ENCODE data around the gene SLC12A4.

SLC12A4 gene

GRCh38 chr16:67914758-67915495 is 53.5 kb downstream of the SLC12A4 start:
- DNase-seq (ENCODE audit: low read depth in 1 of 2, low spot score in 1 of 2), result no peak
- TF ChIP-seq SPI1 (IDR thresholded peaks at IDR 0.05; ENCODE audit: borderline replicate concordance, low read depth) (no peak), GABPA (IDR thresholded peaks at IDR 0.05; ENCODE audit: low read depth) (no peak), POLR2AphosphoS5 (IDR thresholded peaks at IDR 0.05; ENCODE audit: low read depth) (no peak), REST (IDR thresholded peaks at IDR 0.05; ENCODE audit: insufficient replicate concordance, low read depth) (no peak), CTCF (IDR thresholded peaks at IDR 0.05; ENCODE audit: insufficient read depth, low read length) (no peak)
- Histone ChIP-seq H3K4me3 (replicated peaks; ENCODE audit: insufficient read depth, low read length) (no peak overlapping the region), H3K27ac (replicated peaks) (no peak overlapping the region), H3K27me3 (ENCODE audit: insufficient read depth, poor library complexity, severe bottlenecking) (no peaks in the 10 kb centered on the region)

- no peaks in the 10 kb centered on the region for H3K27me3 ChIP-seq (ENCODE audit: insufficient read depth, poor library complexity, severe bottlenecking)
- DNase-seq (ENCODE audit: low read depth in 1 of 2, low spot score in 1 of 2), result no peak
- H3K4me3 ChIP-seq (replicated peaks; ENCODE audit: insufficient read depth, low read length), result no peak overlapping the region
- H3K27ac ChIP-seq (replicated peaks), result no peak overlapping the region
- TF ChIP-seq SPI1 (IDR thresholded peaks at IDR 0.05; ENCODE audit: borderline replicate concordance, low read depth) (no peak), REST (IDR thresholded peaks at IDR 0.05; ENCODE audit: insufficient replicate concordance, low read depth) (no peak), GABPA (IDR thresholded peaks at IDR 0.05; ENCODE audit: low read depth) (no peak)
Observed at GRCh38 chr16:67910158-67910557, 58.3 kb downstream of the SLC12A4 start.

GRCh38 chr16:67909056-67909742 is 59.2 kb downstream of the SLC12A4 start:
- TF ChIP-seq SPI1 (IDR thresholded peaks at IDR 0.05; ENCODE audit: borderline replicate concordance, low read depth), result no peak
- TF ChIP-seq CTCF (IDR thresholded peaks at IDR 0.05; ENCODE audit: insufficient read depth, low read length), result no peak
- no peak for TF ChIP-seq GABPA (IDR thresholded peaks at IDR 0.05; ENCODE audit: low read depth)
- TF ChIP-seq POLR2AphosphoS5 (IDR thresholded peaks at IDR 0.05; ENCODE audit: low read depth), result no peak
- no peak for TF ChIP-seq REST (IDR thresholded peaks at IDR 0.05; ENCODE audit: insufficient replicate concordance, low read depth)
- DNase-seq (ENCODE audit: low read depth in 1 of 2, low spot score in 1 of 2), result no peak
- H3K27ac ChIP-seq (replicated peaks), result no peak overlapping the region
- H3K4me3 ChIP-seq (replicated peaks; ENCODE audit: insufficient read depth, low read length), result no peak overlapping the region
- H3K27me3 ChIP-seq (ENCODE audit: insufficient read depth, poor library complexity, severe bottlenecking), result no peaks in the 10 kb centered on the region

Data from HL-60 (cell line).